ENCODE measurements around the gene ACOT13.
"Not testable (repeated sequence)": the region's sequence is repeated elsewhere in the genome, so short reads cannot be mapped to it uniquely, and the experiment has no call there.

Gene ACOT13

DNA sequence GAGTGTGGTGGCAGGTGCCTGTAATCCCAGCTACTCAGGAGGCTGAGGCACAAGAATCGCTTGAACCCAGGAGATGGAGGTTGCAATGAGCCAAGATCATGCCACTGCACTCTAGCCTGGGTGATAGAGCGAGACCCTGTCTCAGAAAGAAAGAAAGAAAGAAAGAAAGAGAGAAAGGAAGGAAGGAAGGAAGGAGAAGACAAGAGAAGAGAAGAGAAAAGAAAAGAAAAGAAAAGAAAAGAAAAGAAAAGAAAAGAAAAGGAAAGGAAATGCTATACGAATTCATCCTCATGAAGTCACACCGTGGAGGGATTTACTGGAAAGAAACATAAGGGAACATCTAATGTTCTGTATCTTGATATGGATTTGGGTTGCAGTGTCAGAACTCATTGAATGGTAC, 67.8 kb downstream of the ACOT13 start:
- DNase-seq: not testable (repeated sequence)

DNA sequence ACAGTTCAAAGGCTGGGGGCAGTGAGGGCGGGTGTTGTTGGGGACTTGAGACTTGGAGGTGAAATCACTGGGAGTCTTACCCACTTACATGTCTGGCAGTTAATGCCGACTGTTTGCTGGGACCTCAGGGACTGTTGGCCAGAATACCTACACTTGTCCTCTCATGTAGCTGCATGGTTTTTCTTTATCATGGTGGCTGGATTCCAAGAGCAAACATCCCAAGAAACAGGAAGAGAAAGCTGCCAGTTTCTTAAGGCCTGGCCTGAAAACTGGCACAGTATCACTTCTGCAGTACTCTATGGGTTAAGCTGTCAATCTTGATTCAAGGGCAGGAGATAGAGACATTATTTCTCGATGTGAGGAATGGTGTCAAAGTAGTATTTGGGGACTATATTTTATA, 71.9 kb downstream of the ACOT13 start:
- no peak for DNase-seq

- no peak for DNase-seq
Observed at GRCh38 chr6:24740861-24741260, 74.0 kb downstream of the ACOT13 start.

DNA sequence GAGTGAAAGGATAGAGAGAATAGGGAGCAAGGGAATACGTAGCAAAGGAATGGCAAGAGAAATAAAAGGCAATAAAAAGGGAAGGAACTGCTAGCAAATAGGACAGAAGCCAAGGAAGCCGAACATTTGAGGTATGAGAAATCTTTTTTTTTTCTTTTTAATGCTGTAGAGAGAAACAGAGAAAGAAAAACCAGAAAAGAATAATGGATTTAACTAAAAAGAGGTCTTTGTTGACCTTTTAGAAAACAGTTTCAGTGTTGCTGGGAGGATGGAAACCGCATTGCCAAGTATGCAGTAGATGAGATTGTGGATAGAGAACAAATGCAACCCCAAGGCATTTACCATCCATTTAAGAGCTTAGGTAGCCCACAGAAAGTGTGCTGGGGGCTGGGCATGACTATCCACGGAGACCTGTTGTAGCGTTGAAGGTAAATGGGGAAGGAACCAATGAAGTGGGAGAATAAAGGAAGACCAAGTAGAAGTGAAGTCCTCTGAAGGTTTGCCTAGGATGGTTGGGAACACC, 75.4 kb downstream of the ACOT13 start:
- no peak for DNase-seq

DNA sequence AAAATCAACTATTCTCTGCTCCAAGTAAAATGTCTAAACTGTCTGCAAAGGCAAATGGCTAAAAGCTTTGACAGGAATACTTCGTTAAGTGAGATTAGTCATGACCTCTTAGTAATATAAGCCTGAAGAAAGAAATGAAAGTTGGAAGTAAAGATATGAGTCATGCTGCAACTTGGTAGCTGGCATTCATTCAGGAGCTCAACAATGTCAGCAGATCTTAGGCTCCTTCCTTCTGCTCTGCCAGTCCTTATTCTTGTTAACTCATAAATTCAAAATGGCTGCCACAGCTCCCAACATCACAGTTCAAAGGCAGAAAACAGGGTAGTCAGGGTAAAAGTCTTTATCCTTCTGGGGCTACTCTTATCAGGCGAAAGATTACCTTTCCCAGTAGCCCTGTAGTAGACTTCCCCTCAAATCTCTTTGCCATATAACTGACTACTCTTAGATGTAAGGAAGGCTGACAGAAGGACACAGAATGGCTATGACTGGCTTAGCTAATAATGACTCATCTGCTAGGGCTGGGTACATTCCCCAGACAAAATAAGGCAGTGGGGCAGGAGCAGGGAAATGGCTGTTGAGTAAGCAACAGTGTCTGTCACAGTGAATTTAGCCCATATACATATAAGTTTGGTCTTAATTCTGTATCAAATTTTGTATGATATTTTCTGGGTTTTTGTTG, 76.5 kb downstream of the ACOT13 start:
- no peak for DNase-seq

- DNase-seq: no peak
Observed at GRCh38 chr6:24743944-24744335, 77.1 kb downstream of the ACOT13 start.

GRCh38 chr6:24744911-24745310, 78.0 kb downstream of the ACOT13 start:
- DNase-seq: no peak

GRCh38 chr6:24749297-24749696, 82.4 kb downstream of the ACOT13 start:
- no peak for DNase-seq

- DNase-seq: not testable (repeated sequence)
Observed at GRCh38 chr6:24750878-24751277, 84.0 kb downstream of the ACOT13 start.

DNA sequence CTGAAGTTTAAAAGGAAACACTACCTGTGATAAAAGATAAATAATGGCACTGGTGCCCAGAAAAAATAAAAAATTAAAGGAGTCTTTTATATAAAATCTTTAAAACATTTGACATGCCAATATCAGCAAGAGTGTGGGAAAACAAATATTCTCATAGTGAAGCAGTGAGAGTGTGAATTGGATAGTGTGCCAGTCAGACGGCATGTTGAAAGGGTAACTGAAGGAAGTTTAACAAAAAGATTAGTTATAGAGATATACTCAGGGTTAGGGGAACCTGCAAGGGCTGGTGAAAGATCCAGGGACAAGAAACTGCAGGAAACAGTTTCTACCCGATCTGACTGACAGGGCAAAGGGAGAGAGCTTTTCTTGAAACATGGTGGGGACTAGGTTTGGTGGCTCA, 85.6 kb downstream of the ACOT13 start:
- no peak for DNase-seq

DNA sequence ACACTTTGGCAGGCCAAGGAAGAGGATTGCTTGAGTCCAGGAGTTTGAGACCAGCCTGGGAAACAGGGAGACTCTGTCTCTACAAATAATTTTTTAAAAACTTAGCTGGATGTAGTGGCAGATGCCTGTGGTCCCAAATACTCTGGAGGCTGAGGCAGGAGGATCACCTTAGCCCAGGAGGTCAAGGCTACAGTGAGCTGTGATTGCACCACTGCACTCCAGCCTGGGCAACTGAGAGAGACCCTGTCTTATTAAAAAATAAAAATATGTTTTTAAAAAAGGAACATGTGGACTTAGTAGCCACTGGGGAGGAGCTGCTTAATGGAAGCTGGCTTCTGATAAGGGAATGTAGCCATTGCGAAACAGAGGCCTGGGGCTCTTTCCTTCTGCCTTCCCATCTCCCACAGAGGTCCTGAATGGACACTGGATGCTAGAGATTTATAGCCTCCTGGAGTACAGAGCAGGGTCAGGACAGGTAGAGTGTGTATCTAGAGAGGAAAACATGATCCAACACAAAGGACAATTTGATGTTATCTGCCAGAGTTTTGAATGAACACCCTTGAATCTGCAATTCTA, 86.1 kb downstream of the ACOT13 start:
- DNase-seq: no peak

GRCh38 chr6:24753545-24753944, 86.7 kb downstream of the ACOT13 start:
- no peak for DNase-seq

- not testable (repeated sequence) for DNase-seq
Observed at GRCh38 chr6:24754378-24754777, 87.5 kb downstream of the ACOT13 start.

All from CD4-positive, alpha-beta T cell treated with Interleukin-21 for 1 hour (primary cell).